ENCODE data around the gene AKR1C2. TPM values are rescaled to one million over a fixed set of nuclear protein-coding genes. Genes with fewer than 3 reads are reported as not detected.
"Not testable (repeated sequence)": the region's sequence is repeated elsewhere in the genome, so short reads cannot be mapped to it uniquely, and the experiment has no call there.

AKR1C2 gene
- 1,417 and 1,499 TPM in 2 replicates for total RNA-seq (2014; rRNA removed; shearing (Covaris generic); ENCODE audit: low replicate concordance)

- DNase-seq (ENCODE audit: low read depth), result peak; percentile 68
- in situ Hi-C loops (cut with HindIII; ENCODE audit: low pct_unique_long_range_greater_than_20kb, low sequenced_read_pairs), result loop anchor here (10.0 kb wide), 1 partner anchor 49 kb away; no protein-coding TSS in a partner anchor
Measured at GRCh38 chr10:5003127-5004029, at the start of gene AKR1C2. Gene AKR1C2, minus strand, starts transcription at chr10:5003857. Its CDS starts 22 bp downstream, at chr10:5003835.

DNA sequence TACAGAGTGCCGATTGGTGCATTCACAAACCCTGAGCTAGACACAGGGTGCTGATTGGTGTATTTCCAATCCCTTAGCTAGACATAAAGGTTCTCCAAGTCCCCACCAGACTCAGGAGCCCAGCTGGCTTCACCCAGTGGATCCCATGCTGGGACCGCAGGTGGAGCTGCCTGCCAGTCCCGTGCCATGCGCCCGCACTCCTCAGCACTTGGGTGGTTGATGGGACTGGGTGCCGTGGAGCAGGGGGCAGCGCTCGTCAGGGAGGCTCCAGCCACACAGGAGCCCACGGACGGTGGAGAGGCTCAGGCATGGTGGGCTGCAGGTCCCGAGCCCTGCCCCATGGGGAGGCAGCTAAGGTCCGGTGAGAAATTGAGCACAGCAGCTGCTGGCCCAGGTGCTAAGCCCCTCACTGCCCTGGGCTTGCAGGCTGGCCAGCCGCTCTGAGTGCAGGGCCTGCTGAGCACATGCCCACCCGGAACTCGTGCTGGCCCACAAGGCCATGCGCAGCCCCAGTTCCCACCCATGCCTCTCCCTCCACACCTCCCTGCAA lies 49.4 kb upstream of the AKR1C2 start:
- DNase-seq (ENCODE audit: low read depth); in situ Hi-C loops (cut with HindIII; ENCODE audit: low pct_unique_long_range_greater_than_20kb, low sequenced_read_pairs): not testable (repeated sequence)

DNA sequence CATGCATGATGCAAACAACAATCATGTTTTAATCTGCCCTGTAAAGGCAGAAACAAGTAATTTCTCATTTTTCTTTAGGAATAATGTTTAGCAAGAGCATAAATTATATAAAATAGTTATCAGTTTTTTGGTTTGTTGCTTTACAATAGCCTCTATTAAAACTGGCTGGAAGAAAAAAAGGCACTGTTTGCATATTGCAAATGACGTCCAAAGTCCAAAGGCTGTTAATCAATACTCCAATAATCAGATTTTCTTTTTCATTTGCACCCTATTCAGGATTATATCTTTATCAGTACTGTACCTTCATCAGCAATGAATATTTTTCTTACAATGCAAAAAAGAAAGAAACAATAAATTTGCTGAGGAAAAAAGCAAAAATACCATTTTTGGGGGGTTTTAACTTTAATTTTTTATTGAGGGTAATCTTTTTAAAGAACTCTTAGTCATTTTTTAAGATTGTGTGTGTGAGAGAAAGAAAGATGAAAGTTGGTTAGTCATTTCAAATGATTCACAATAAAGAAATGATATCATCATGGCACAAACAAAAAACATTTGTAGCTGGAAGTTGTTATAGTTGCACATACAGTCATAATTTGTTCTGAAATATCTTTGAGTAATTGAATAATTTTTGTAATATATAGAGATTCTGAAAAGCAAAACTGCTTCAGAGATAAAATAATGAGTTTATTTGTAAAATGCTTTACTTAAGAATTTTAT lies 44.4 kb upstream of the AKR1C2 start:
- DNase-seq (ENCODE audit: low read depth), result no peak
- in situ Hi-C loops (cut with HindIII; ENCODE audit: low pct_unique_long_range_greater_than_20kb, low sequenced_read_pairs), result no loop called here

- DNase-seq (ENCODE audit: low read depth), result peak; percentile 34
- in situ Hi-C loops (cut with HindIII; ENCODE audit: low pct_unique_long_range_greater_than_20kb, low sequenced_read_pairs), result not testable (repeated sequence)
Measured at GRCh38 chr10:5047055-5047454, 43.4 kb upstream of the AKR1C2 start.

- in situ Hi-C loops (cut with HindIII; ENCODE audit: low pct_unique_long_range_greater_than_20kb, low sequenced_read_pairs), result no loop called here
- DNase-seq (ENCODE audit: low read depth), result no peak
Measured at GRCh38 chr10:5046410-5046809, 42.8 kb upstream of the AKR1C2 start.

- DNase-seq (ENCODE audit: low read depth), result no peak
- in situ Hi-C loops (cut with HindIII; ENCODE audit: low pct_unique_long_range_greater_than_20kb, low sequenced_read_pairs), result no loop called here
Measured at GRCh38 chr10:5045095-5045494, 41.4 kb upstream of the AKR1C2 start.

- DNase-seq (ENCODE audit: low read depth), result no peak
- in situ Hi-C loops (cut with HindIII; ENCODE audit: low pct_unique_long_range_greater_than_20kb, low sequenced_read_pairs), result no loop called here
Measured at GRCh38 chr10:5043716-5044115, 40.1 kb upstream of the AKR1C2 start.

GRCh38 chr10:5042922-5043321 lies 39.3 kb upstream of the AKR1C2 start:
- in situ Hi-C loops (cut with HindIII; ENCODE audit: low pct_unique_long_range_greater_than_20kb, low sequenced_read_pairs), result no loop called here
- DNase-seq (ENCODE audit: low read depth), result no peak

- no peak for DNase-seq (ENCODE audit: low read depth)
- in situ Hi-C loops (cut with HindIII; ENCODE audit: low pct_unique_long_range_greater_than_20kb, low sequenced_read_pairs), result no loop called here
Measured at GRCh38 chr10:5041471-5042023, 37.9 kb upstream of the AKR1C2 start.

- in situ Hi-C loops (cut with HindIII; ENCODE audit: low pct_unique_long_range_greater_than_20kb, low sequenced_read_pairs), result no loop called here
- DNase-seq (ENCODE audit: low read depth), result peak; percentile 58
Measured at GRCh38 chr10:5040781-5041470, 37.3 kb upstream of the AKR1C2 start.

DNA sequence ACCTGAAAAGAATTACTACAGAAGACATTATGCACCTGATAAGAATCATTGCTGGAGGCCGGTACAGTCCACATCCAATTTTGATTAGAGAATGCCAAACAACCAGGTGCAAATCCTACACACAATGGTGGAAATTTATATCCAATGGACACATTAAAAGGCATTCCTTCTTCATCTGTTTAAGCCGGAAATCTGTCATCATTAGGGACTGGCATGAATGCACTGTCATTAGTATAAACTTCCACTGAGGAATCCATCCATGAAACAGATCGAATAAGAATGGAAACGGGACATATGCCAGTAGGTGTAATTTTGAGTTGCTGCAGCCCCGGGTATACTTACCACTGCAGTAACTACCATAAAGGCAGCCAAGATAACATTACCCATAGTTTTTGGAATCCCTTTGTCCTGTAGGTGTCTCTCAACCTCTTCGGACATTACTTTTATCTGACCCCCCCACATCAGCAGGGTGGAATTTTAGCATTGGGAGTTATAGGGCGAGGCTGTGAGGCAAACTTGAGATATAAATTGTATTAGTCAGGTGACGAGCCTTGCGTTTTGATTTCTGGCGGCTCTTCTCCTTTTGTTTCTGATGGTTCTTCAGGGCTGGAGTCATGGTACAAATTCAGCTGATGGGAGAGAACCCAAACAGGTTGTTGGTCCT lies 36.5 kb upstream of the AKR1C2 start:
- in situ Hi-C loops (cut with HindIII; ENCODE audit: low pct_unique_long_range_greater_than_20kb, low sequenced_read_pairs), result no loop called here
- DNase-seq (ENCODE audit: low read depth), result no peak

- no peak for DNase-seq (ENCODE audit: low read depth)
- in situ Hi-C loops (cut with HindIII; ENCODE audit: low pct_unique_long_range_greater_than_20kb, low sequenced_read_pairs), result no loop called here
Measured at GRCh38 chr10:5038733-5039132, 35.1 kb upstream of the AKR1C2 start.

DNA sequence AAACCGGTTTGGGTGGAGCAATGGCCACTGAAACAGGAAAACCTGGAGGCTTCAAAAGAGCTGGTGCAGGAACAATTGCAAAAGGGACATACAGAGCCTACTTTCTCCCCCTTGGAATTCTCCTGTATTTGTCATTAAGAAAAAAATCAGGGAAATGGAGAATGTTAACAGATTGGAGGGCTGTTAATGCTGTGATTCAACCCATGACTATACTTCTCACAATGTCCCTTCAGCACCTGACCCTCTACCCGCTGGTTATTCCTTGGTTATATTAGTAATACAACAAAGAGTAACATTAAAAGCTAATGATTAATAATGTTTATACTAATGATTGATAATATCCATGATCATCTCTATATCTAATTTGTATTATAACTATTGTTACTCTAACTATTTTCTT lies 34.4 kb upstream of the AKR1C2 start:
- no peak for DNase-seq (ENCODE audit: low read depth)

GRCh38 chr10:5036511-5036910 lies 32.9 kb upstream of the AKR1C2 start:
- DNase-seq (ENCODE audit: low read depth), result no peak
- in situ Hi-C loops (cut with HindIII; ENCODE audit: low pct_unique_long_range_greater_than_20kb, low sequenced_read_pairs), result no loop called here

More for the DNA sequence above, 34.4 kb upstream of the AKR1C2 start:
- in situ Hi-C loops (cut with HindIII; ENCODE audit: low pct_unique_long_range_greater_than_20kb, low sequenced_read_pairs), result no loop called here

GRCh38 chr10:5035356-5035755 lies 31.7 kb upstream of the AKR1C2 start:
- in situ Hi-C loops (cut with HindIII; ENCODE audit: low pct_unique_long_range_greater_than_20kb, low sequenced_read_pairs), result no loop called here
- no peak for DNase-seq (ENCODE audit: low read depth)

GRCh38 chr10:5034588-5034987 lies 30.9 kb upstream of the AKR1C2 start:
- in situ Hi-C loops (cut with HindIII; ENCODE audit: low pct_unique_long_range_greater_than_20kb, low sequenced_read_pairs), result no loop called here
- DNase-seq (ENCODE audit: low read depth), result no peak

DNA sequence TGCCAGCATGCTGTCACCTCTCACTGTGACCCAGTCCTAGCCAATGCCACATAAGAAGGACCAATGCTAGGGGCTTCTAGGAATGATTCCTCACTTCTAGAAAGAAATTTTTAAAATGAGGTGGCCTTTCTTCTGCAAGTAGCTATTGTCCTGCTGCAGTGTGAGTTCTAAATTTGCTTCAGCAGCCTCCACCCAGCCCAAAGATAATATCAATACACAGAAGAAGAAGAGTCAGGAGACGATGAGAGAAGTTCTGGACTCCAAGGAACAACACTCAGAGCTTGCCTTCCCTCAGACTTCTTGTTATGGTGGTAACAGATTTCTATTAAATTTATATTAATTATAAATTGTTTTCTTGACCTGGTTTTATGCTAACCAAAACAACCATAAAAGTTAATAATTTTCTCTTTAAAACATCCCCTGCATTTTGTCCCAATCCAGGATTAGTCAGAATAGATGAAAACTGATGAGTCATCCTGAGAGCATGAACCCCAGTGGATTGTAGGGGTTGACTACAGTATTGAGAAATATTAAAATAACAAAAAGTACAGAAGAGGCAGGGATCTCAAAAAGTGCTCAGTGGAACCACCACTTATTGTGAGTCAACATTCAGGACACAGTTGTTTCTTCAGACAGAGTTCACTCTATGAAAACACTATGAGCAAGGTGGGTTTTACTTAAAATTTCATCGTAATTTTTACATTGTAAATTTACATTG lies 29.6 kb upstream of the AKR1C2 start:
- peak; percentile 62 for DNase-seq (ENCODE audit: low read depth)
- in situ Hi-C loops (cut with HindIII; ENCODE audit: low pct_unique_long_range_greater_than_20kb, low sequenced_read_pairs), result no loop called here

Data from Caki2 (cell line).